ENCODE results near the gene MBOAT1.

MBOAT1 gene

DNA sequence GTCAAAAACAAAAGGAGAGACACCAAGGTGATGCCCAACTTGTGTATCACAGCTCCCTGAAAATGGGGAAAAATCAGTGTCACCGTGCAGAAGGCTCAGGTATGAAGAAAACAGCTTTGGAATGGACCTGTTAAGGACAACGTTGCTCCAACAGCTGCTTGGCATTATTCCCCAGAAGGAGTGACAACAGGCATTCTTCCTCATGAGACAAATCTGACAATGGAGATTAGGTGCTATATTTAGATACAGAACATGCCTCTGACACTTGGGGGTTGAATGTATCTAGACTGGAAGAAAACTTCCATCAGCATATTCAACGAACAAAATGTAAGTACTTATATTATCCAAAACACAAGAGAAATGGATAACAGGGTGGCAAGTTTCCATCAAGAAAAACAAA lies 87.7 kb downstream of the MBOAT1 start:
- Histone ChIP-seq H3K4me3 (ENCODE audit: low read depth, low read length) (no peak overlapping the region), H3K36me3 (ENCODE audit: control insufficient read depth in 2 of 2, insufficient read depth in 1 of 2, low read length in 2 of 2) (peaks cover 0 to 7% of the 10 kb centered on the region in 2 experiments; a peak in 1 of 3 replicates), H3K27ac (ENCODE audit: extremely low read depth, low read depth, low read length) (no peak overlapping the region), H3K4me1 (ENCODE audit: control insufficient read depth, insufficient read depth, low read length) (peaks cover 10% of the 10 kb centered on the region), H3K9me3 (ENCODE audit: control insufficient read depth, insufficient read depth, low read depth, low read length) (no peaks in the 10 kb centered on the region)
- ChIA-PET POLR2A (no interaction called here), CTCF (interaction anchor here (0.9 to 7.8 kb wide), 6 partner anchors 8 to 405 kb away, joined by 3 to 153 read pairs (median 34); no protein-coding TSS in a partner anchor)
- TF ChIP-seq, protein P1, sequence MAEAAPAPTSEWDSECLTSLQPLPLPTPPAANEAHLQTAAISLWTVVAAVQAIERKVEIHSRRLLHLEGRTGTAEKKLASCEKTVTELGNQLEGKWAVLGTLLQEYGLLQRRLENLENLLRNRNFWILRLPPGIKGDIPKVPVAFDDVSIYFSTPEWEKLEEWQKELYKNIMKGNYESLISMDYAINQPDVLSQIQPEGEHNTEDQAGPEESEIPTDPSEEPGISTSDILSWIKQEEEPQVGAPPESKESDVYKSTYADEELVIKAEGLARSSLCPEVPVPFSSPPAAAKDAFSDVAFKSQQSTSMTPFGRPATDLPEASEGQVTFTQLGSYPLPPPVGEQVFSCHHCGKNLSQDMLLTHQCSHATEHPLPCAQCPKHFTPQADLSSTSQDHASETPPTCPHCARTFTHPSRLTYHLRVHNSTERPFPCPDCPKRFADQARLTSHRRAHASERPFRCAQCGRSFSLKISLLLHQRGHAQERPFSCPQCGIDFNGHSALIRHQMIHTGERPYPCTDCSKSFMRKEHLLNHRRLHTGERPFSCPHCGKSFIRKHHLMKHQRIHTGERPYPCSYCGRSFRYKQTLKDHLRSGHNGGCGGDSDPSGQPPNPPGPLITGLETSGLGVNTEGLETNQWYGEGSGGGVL (tag by site-specific recombination; IDR thresholded peaks at IDR 0.05): no peak
- TF ChIP-seq, protein P2, sequence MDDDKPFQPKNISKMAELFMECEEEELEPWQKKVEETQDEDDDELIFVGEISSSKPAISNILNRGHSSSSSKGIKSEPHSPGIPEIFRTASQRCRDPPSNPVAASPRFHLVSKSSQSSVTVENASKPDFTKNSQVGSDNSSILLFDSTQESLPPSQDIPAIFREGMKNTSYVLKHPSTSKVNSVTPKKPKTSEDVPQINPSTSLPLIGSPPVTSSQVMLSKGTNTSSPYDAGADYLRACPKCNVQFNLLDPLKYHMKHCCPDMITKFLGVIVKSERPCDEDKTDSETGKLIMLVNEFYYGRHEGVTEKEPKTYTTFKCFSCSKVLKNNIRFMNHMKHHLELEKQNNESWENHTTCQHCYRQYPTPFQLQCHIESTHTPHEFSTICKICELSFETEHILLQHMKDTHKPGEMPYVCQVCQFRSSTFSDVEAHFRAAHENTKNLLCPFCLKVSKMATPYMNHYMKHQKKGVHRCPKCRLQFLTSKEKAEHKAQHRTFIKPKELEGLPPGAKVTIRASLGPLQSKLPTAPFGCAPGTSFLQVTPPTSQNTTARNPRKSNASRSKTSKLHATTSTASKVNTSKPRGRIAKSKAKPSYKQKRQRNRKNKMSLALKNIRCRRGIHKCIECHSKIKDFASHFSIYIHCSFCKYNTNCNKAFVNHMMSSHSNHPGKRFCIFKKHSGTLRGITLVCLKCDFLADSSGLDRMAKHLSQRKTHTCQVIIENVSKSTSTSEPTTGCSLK (tag by site-specific recombination; IDR thresholded peaks at IDR 0.05): no peak
- no peak for TF ChIP-seq ZNF624 (tag by site-specific recombination; IDR thresholded peaks at IDR 0.05)
- no peak for TF ChIP-seq ZNF138 (tag by site-specific recombination; IDR thresholded peaks at IDR 0.05; ENCODE audit: borderline replicate concordance)
- no peak for TF ChIP-seq KLF8 (tag by site-specific recombination; IDR thresholded peaks at IDR 0.05)
- TF ChIP-seq ZFP37 (tag by site-specific recombination; IDR thresholded peaks at IDR 0.05): no peak
- no peak for TF ChIP-seq ZNF394 (tag by site-specific recombination; IDR thresholded peaks at IDR 0.05; ENCODE audit: borderline replicate concordance)
- no peak for TF ChIP-seq GLI2 (tag by site-specific recombination; IDR thresholded peaks at IDR 0.05; ENCODE audit: borderline replicate concordance, low read depth)
- TF ChIP-seq ZNF24 (tag by site-specific recombination; IDR thresholded peaks at IDR 0.05): no peak

DNA sequence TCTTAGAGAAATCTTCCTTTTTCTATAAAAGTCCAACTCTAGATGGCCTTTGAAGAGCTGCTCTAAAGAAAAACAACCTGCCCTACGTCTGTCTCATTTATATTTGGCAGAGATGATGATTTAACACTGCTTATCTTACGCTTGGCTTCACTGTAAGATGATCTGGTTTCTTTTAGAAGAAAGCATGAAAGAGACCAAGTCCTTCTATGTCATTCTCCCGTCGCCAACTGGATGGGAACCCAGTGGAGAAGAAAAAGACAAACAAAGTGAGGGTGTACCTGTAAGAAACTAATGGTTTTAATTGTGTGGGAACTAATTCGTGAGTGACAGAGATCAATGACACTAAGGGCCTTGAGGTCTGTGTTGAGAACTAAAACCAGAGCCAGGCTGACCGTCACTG lies 92.8 kb downstream of the MBOAT1 start:
- TF ChIP-seq ZNF366 (tag by site-specific recombination; conservative IDR thresholded peaks at IDR 0.05) (0 out of 2 replicates have a peak, but pooled peaks have one; percentile 31), TRIM28 (IDR thresholded peaks at IDR 0.05; ENCODE audit: borderline replicate concordance, low read length) (peak; percentile 46; the same call in 1 of the 2 replicates), IKZF3 (tag by site-specific recombination; IDR thresholded peaks at IDR 0.05) (peak; percentile 23; the same call in 1 of the 2 replicates), ZNF843 (tag by site-specific recombination; IDR thresholded peaks at IDR 0.05) (0 out of 2 replicates have a peak, but pooled peaks have one; percentile 15)
- TF ChIP-seq, protein P3, sequence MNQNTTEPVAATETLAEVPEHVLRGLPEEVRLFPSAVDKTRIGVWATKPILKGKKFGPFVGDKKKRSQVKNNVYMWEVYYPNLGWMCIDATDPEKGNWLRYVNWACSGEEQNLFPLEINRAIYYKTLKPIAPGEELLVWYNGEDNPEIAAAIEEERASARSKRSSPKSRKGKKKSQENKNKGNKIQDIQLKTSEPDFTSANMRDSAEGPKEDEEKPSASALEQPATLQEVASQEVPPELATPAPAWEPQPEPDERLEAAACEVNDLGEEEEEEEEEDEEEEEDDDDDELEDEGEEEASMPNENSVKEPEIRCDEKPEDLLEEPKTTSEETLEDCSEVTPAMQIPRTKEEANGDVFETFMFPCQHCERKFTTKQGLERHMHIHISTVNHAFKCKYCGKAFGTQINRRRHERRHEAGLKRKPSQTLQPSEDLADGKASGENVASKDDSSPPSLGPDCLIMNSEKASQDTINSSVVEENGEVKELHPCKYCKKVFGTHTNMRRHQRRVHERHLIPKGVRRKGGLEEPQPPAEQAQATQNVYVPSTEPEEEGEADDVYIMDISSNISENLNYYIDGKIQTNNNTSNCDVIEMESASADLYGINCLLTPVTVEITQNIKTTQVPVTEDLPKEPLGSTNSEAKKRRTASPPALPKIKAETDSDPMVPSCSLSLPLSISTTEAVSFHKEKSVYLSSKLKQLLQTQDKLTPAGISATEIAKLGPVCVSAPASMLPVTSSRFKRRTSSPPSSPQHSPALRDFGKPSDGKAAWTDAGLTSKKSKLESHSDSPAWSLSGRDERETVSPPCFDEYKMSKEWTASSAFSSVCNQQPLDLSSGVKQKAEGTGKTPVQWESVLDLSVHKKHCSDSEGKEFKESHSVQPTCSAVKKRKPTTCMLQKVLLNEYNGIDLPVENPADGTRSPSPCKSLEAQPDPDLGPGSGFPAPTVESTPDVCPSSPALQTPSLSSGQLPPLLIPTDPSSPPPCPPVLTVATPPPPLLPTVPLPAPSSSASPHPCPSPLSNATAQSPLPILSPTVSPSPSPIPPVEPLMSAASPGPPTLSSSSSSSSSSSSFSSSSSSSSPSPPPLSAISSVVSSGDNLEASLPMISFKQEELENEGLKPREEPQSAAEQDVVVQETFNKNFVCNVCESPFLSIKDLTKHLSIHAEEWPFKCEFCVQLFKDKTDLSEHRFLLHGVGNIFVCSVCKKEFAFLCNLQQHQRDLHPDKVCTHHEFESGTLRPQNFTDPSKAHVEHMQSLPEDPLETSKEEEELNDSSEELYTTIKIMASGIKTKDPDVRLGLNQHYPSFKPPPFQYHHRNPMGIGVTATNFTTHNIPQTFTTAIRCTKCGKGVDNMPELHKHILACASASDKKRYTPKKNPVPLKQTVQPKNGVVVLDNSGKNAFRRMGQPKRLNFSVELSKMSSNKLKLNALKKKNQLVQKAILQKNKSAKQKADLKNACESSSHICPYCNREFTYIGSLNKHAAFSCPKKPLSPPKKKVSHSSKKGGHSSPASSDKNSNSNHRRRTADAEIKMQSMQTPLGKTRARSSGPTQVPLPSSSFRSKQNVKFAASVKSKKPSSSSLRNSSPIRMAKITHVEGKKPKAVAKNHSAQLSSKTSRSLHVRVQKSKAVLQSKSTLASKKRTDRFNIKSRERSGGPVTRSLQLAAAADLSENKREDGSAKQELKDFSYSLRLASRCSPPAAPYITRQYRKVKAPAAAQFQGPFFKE (tag by site-specific recombination; IDR thresholded peaks at IDR 0.05; ENCODE audit: borderline replicate concordance): no peak
- TF ChIP-seq, protein P4, sequence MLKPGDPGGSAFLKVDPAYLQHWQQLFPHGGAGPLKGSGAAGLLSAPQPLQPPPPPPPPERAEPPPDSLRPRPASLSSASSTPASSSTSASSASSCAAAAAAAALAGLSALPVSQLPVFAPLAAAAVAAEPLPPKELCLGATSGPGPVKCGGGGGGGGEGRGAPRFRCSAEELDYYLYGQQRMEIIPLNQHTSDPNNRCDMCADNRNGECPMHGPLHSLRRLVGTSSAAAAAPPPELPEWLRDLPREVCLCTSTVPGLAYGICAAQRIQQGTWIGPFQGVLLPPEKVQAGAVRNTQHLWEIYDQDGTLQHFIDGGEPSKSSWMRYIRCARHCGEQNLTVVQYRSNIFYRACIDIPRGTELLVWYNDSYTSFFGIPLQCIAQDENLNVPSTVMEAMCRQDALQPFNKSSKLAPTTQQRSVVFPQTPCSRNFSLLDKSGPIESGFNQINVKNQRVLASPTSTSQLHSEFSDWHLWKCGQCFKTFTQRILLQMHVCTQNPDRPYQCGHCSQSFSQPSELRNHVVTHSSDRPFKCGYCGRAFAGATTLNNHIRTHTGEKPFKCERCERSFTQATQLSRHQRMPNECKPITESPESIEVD (tag by site-specific recombination; IDR thresholded peaks at IDR 0.05): peak; percentile 49
- TF ChIP-seq, protein P5, sequence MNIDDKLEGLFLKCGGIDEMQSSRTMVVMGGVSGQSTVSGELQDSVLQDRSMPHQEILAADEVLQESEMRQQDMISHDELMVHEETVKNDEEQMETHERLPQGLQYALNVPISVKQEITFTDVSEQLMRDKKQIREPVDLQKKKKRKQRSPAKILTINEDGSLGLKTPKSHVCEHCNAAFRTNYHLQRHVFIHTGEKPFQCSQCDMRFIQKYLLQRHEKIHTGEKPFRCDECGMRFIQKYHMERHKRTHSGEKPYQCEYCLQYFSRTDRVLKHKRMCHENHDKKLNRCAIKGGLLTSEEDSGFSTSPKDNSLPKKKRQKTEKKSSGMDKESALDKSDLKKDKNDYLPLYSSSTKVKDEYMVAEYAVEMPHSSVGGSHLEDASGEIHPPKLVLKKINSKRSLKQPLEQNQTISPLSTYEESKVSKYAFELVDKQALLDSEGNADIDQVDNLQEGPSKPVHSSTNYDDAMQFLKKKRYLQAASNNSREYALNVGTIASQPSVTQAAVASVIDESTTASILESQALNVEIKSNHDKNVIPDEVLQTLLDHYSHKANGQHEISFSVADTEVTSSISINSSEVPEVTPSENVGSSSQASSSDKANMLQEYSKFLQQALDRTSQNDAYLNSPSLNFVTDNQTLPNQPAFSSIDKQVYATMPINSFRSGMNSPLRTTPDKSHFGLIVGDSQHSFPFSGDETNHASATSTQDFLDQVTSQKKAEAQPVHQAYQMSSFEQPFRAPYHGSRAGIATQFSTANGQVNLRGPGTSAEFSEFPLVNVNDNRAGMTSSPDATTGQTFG (tag by site-specific recombination; IDR thresholded peaks at IDR 0.05; ENCODE audit: borderline replicate concordance): no peak
- H3K9me3 ChIP-seq (ENCODE audit: control insufficient read depth, insufficient read depth, low read depth, low read length): no peaks in the 10 kb centered on the region
- peaks cover 0 to 8% of the 10 kb centered on the region in 2 experiments; a peak in 1 of 3 replicates for H3K36me3 ChIP-seq (ENCODE audit: control insufficient read depth in 2 of 2, insufficient read depth in 1 of 2, low read length in 2 of 2)
- POLR2A ChIA-PET: no interaction called here
- H3K27ac ChIP-seq (ENCODE audit: extremely low read depth, low read depth, low read length): no peak overlapping the region
- peaks cover 9% of the 10 kb centered on the region for H3K4me1 ChIP-seq (ENCODE audit: control insufficient read depth, insufficient read depth, low read length)
- no peak overlapping the region for H3K4me3 ChIP-seq (ENCODE audit: low read depth, low read length)
- CTCF ChIA-PET: interaction anchor here (0.6 to 5.3 kb wide), 5 partner anchors 7 to 62 kb away, joined by 3 to 65 read pairs (median 5); no protein-coding TSS in a partner anchor

All from HEK293 (cell line).